Measurements from ENCODE around the gene KCNQ1. TPM values are rescaled to one million over a fixed set of nuclear protein-coding genes. Genes with fewer than 3 reads are reported as not detected.

KCNQ1 gene
- polyA plus RNA-seq, 1 of the 3 experiments (the other 2 are of a cell fraction): 0.05 TPM

- Histone ChIP-seq H3K9me2 (no peaks in the 10 kb centered on the region), H3K9ac (no peak overlapping the region), H4K20me1 (ENCODE audit: insufficient read depth) (no peaks in the 10 kb centered on the region), H3K36me3 (replicated peaks in 1 of 2; ENCODE audit: control insufficient read depth in 1 of 2, insufficient read depth in 2 of 2, low read length in 1 of 2) (peaks cover 3 to 24% of the 10 kb centered on the region in 2 experiments), H3K27ac (ENCODE audit: low read depth in 2 of 2, low read length in 1 of 2) (no peak overlapping the region), H3K4me3 (ENCODE audit: low read depth in 2 of 2, low read length in 1 of 2) (no peak overlapping the region), H3K4me2 (no peak overlapping the region), H3K9me3 (no peaks in the 10 kb centered on the region), H3K79me2 (ENCODE audit: insufficient read depth) (peaks cover 30% of the 10 kb centered on the region), H3K27me3 (ENCODE audit: insufficient read depth) (no peaks in the 10 kb centered on the region), H2AFZ (ENCODE audit: low read depth) (no peak overlapping the region), H3F3A (replicated peaks; ENCODE audit: insufficient read depth) (peaks cover 10% of the 10 kb centered on the region), H3K4me1 (ENCODE audit: control insufficient read depth in 1 of 2, insufficient read depth in 2 of 2, low read depth in 1 of 2, low read length in 1 of 2) (peaks cover 10 to 23% of the 10 kb centered on the region in 2 experiments; a peak in 2 of 4 replicates)
- ChIA-PET CTCF (interaction anchor here (0.5 to 9.9 kb wide), 6 partner anchors 10 to 208 kb away, joined by 3 to 166 read pairs (median 6); no protein-coding TSS in a partner anchor), POLR2A (interaction anchor here (0.7 kb wide), 1 partner anchor 96 kb away, joined by 3 read pairs; no protein-coding TSS in a partner anchor)
- DNase-seq: no peak
- WGBS (ENCODE audit: low lambda C conversion rate): 96% methylated on average over 5 of the region's 31 CpGs
- TF ChIP-seq EZH2phosphoT487 (IDR thresholded peaks at IDR 0.05; ENCODE audit: borderline replicate concordance, low read depth) (no peak), TCF12 (IDR thresholded peaks at IDR 0.05) (no peak), USF2 (IDR thresholded peaks at IDR 0.05; ENCODE audit: borderline replicate concordance, low read depth, low read length) (no peak)
These were observed 41.7 kb upstream of the KCNQ1 start for GRCh38 chr11:2402890-2403645.

- POLR2A ChIA-PET: interaction anchor here (1.0 to 1.7 kb wide), 2 partner anchors 8 to 15 kb away, joined by 3 to 6 read pairs; no protein-coding TSS in a partner anchor
These were observed 40.0 kb upstream of the KCNQ1 start for GRCh38 chr11:2404735-2405196.

More at GRCh38 chr11:2404735-2405196, 40.0 kb upstream of the KCNQ1 start:
- WGBS (ENCODE audit: low lambda C conversion rate): 91% methylated on average over 4 of the region's 12 CpGs
- H3K4me1 ChIP-seq (ENCODE audit: control insufficient read depth in 1 of 2, insufficient read depth in 2 of 2, low read depth in 1 of 2, low read length in 1 of 2): peaks cover 6 to 11% of the 10 kb centered on the region in 2 experiments; a peak in 2 of 4 replicates
- no peaks in the 10 kb centered on the region for H4K20me1 ChIP-seq (ENCODE audit: insufficient read depth)
- peaks cover 22% of the 10 kb centered on the region for H3K79me2 ChIP-seq (ENCODE audit: insufficient read depth)
- H3K4me3 ChIP-seq (ENCODE audit: low read depth in 2 of 2, low read length in 1 of 2): no peak overlapping the region
- no peak overlapping the region for H3K4me2 ChIP-seq
- no peak overlapping the region for H3K27ac ChIP-seq (ENCODE audit: low read depth in 2 of 2, low read length in 1 of 2)
- H3K9ac ChIP-seq: no peak overlapping the region
- no peaks in the 10 kb centered on the region for H3K9me3 ChIP-seq
- CTCF ChIA-PET: interaction anchor here (4.6 to 9.9 kb wide), 2 partner anchors 15 to 127 kb away, joined by 21 to 166 read pairs; no protein-coding TSS in a partner anchor
- peaks cover 0 to 24% of the 10 kb centered on the region in 2 experiments for H3K36me3 ChIP-seq (replicated peaks in 1 of 2; ENCODE audit: control insufficient read depth in 1 of 2, insufficient read depth in 2 of 2, low read length in 1 of 2)
- H3K9me2 ChIP-seq: no peaks in the 10 kb centered on the region
- H3K27me3 ChIP-seq (ENCODE audit: insufficient read depth): no peaks in the 10 kb centered on the region
- peaks cover 3% of the 10 kb centered on the region for H3F3A ChIP-seq (replicated peaks; ENCODE audit: insufficient read depth)
- TF ChIP-seq TAF1 (IDR thresholded peaks at IDR 0.05; ENCODE audit: borderline replicate concordance, low read depth, low read length): no peak
- no peak for TF ChIP-seq MAX (IDR thresholded peaks at IDR 0.05; ENCODE audit: low read depth)
- TF ChIP-seq GATA2 (CRISPR knock-in tag; IDR thresholded peaks at IDR 0.05): no peak
- no peak for TF ChIP-seq YY1 (IDR thresholded peaks at IDR 0.05; ENCODE audit: low read depth)
- TF ChIP-seq REST (IDR thresholded peaks at IDR 0.05; ENCODE audit: low read depth, low read length): no peak
- no peak for TF ChIP-seq SMC3 (IDR thresholded peaks at IDR 0.05; ENCODE audit: low read depth, low read length)
- H2AFZ ChIP-seq (ENCODE audit: low read depth): no peak overlapping the region
- DNase-seq: no peak

Measured in SK-N-SH (cell line).